Measurements from ENCODE around the gene POTEF. TPM values are rescaled to one million over a fixed set of nuclear protein-coding genes. Genes with fewer than 3 reads are reported as not detected.

Gene POTEF
- total RNA-seq: not detected in 2 replicates

DNA sequence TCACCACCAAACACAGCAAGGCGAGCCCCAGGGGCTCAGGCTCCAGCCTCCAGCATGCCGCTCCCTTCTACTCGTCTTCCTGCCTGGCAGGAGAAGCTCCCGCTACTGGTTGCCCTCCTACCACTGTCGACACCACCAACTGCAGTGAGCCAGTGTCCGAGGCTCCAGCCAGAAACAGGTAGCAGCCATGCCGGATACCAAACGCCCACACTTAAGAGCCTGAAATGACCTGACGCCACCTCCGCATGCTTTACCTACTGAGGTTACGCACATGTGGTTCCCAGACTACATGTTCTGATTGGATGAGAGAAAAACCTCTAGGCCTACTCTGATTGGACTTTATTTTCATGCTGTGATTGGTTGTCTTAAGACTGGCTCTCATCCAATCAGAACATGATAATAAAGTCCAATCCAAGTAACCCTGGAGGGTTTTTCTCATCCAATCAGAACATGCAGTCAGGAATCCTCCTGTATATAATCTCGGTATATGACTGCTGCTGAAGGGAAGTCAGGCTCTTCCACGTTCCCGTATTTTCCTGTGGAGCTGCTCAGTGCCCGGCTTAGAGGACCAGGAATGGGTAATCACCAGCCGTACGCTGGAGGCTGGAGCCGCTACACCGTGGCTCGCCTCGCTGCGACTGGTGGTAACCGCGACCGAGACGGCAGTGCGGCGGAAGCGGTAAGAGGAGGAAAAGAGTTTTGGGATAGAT, at the start of gene POTEF:
Gene POTEF (minus strand): TSS at position 103 of the 710 bp plus-strand sequence. CDS start 8,707 bp downstream, outside the sequence.

DNA sequence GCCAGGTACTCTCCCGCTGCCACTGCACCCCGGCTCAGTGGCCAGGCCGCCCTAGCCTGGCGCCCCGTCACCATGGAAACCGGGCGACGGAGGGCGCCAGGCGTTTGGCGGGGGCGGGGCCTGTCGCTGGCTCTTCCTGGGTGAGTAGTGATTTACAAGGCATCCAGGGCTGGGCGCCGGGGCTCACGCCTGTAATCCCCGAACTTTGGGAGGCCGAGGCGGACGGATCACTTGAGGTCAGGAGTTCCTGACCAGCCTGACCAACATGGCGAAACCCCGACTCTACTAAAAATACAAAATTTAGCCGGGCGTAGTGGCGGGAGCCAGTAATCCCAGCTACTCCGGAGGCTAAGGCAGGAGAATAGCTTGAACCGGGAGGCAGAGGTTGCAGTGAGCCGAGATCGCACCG, 16.0 kb upstream of the POTEF start, which contains the start of gene CCDC74B:
Gene CCDC74B (minus strand): TSS at position 107 of the 409 bp plus-strand sequence. CDS start 116 bp downstream, outside the sequence.

Other genes starting within 250 kb of the POTEF start
- not detected in 2 replicates for gene RAB6C, start 149.6 kb downstream of the POTEF start, total RNA-seq
- 4.8 and 9.5 TPM in 2 replicates for gene CCDC74B, start 15.9 kb upstream of the POTEF start, total RNA-seq
- gene SMPD4, start 52.4 kb upstream of the POTEF start, total RNA-seq: 11.0 and 24.6 TPM in 2 replicates
- gene MZT2B, start 53.0 kb upstream of the POTEF start, total RNA-seq: 66.9 and 144 TPM in 2 replicates
- gene TUBA3E, start 69.2 kb upstream of the POTEF start, total RNA-seq: 0.09 TPM in 1 of 2 replicates, not detected in the other
- gene IMP4, start 213.7 kb upstream of the POTEF start, total RNA-seq: 70.7 and 98.1 TPM in 2 replicates
- 9.5 and 17.5 TPM in 2 replicates for gene PTPN18, start 226.8 kb upstream of the POTEF start, total RNA-seq